ENCODE results near the gene ALLC. TPM values are rescaled to one million over a fixed set of nuclear protein-coding genes. Genes with fewer than 3 reads are reported as not detected.
"Not testable (repeated sequence)": the region's sequence is repeated elsewhere in the genome, so short reads cannot be mapped to it uniquely, and the experiment has no call there.

Gene ALLC
- total and polyA plus RNA-seq, 2 experiments from 2014 or later: not detected

DNA sequence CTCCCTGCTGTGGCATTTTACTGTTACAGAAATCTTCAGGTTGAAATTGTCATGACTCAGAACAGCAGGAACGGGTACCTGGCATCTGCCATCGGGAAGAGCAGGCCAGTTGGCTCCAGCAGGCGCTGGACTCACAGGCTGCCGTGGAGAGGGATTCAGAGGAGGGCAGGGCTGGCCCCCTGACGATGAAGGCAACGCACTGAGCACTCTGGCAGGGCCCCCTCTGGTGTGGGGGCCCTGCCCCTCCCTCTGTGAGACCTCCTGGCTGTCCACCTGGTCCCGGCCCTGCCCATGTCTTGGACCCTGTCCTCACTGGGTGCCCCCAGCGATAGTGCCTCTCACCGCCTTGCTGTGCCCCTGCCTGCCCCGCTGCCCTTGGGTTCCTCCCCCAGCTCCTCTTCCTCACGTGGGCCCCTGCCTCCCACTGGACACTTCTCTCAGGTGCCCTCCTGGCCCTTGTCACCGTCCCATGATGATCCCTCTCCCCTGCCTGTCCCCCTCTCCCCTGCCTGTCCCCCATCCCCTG is 23.3 kb upstream of the ALLC start:
- Histone ChIP-seq H3K4me2 (no peak overlapping the region), H3K79me2 (no peaks in the 10 kb centered on the region), H3K9me2 (replicated peaks; ENCODE audit: insufficient read depth) (no peaks in the 10 kb centered on the region), H3K4me3 (no peak overlapping the region), H3K27me3 (no peaks in the 10 kb centered on the region), H2AFZ (no peak overlapping the region), H3K4me1 (ENCODE audit: insufficient read depth) (no peaks in the 10 kb centered on the region), H4K20me1 (ENCODE audit: insufficient read depth, poor library complexity, severe bottlenecking) (no peaks in the 10 kb centered on the region), H3K36me3 (replicated peaks; ENCODE audit: insufficient read depth, low read depth) (no peaks in the 10 kb centered on the region), H3K9me3 (ENCODE audit: low read depth) (no peaks in the 10 kb centered on the region), H3K27ac (no peak overlapping the region)
- WGBS (ENCODE audit: low lambda C conversion rate, missing lambda C conversion rate): 88% methylated on average over 12 of the region's 12 CpGs
- no peak for TF ChIP-seq EZH2phosphoT487 (IDR thresholded peaks at IDR 0.05; ENCODE audit: low read depth, severe bottlenecking, unreplicated experiment)
- no peak for TF ChIP-seq EZH2 (IDR thresholded peaks at IDR 0.05; ENCODE audit: borderline replicate concordance)
- TF ChIP-seq, protein P1, sequence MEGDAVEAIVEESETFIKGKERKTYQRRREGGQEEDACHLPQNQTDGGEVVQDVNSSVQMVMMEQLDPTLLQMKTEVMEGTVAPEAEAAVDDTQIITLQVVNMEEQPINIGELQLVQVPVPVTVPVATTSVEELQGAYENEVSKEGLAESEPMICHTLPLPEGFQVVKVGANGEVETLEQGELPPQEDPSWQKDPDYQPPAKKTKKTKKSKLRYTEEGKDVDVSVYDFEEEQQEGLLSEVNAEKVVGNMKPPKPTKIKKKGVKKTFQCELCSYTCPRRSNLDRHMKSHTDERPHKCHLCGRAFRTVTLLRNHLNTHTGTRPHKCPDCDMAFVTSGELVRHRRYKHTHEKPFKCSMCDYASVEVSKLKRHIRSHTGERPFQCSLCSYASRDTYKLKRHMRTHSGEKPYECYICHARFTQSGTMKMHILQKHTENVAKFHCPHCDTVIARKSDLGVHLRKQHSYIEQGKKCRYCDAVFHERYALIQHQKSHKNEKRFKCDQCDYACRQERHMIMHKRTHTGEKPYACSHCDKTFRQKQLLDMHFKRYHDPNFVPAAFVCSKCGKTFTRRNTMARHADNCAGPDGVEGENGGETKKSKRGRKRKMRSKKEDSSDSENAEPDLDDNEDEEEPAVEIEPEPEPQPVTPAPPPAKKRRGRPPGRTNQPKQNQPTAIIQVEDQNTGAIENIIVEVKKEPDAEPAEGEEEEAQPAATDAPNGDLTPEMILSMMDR (IDR thresholded peaks at IDR 0.05; ENCODE audit: poor library complexity): no peak
- DNase-seq (ENCODE audit: low spot score): no peak

DNA sequence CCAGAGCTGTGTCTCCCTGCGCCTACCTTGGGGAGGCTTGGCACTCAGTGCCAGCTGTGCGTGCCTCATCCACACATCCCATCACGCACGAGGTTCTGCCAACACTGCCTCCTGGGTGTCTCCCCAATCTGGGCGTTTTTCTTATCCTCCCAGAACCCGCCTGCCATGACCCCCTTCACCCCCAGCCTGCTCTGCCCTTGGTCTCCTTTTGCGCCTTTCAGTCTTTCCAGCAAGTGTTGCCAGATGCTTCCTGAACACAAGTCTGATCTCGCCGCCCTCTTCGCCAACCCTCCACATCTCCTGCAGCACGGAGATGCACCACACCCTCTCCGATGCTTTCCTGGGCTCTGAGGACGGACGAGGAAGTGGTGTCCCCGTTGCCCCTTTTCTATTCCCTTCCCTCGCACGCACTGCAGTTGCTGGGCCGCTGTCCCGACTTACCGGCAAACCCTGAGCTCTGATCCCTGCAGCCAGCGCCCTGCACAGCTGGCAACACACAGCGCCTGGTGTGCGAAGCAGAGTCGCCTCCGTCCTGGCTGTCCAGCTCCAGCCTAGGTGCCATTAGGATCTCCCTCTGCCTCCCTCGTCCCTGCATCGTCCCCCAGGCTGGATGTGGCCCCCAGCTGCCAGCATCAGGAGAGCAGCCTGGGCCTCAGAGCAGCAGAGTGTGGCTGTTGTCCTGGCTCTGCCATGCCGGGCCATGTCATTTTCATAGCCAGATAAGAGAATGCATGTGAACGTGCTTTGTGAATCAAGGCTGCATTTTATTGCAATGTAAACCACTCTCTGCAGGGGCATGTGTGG is 22.6 kb upstream of the ALLC start:
- no peak for TF ChIP-seq EZH2phosphoT487 (IDR thresholded peaks at IDR 0.05; ENCODE audit: low read depth, severe bottlenecking, unreplicated experiment)
- TF ChIP-seq, protein P1 (IDR thresholded peaks at IDR 0.05; ENCODE audit: poor library complexity): no peak
- TF ChIP-seq EZH2 (IDR thresholded peaks at IDR 0.05; ENCODE audit: borderline replicate concordance): no peak
- no peaks in the 10 kb centered on the region for H3K36me3 ChIP-seq (replicated peaks; ENCODE audit: insufficient read depth, low read depth)
- no peaks in the 10 kb centered on the region for H3K79me2 ChIP-seq
- H3K4me1 ChIP-seq (ENCODE audit: insufficient read depth): no peaks in the 10 kb centered on the region
- no peak for DNase-seq (ENCODE audit: low spot score)
- H3K9me3 ChIP-seq (ENCODE audit: low read depth): no peaks in the 10 kb centered on the region
- no peak overlapping the region for H2AFZ ChIP-seq
- H3K4me3 ChIP-seq: no peak overlapping the region
- no peak overlapping the region for H3K27ac ChIP-seq
- WGBS (ENCODE audit: low lambda C conversion rate, missing lambda C conversion rate): 88% methylated on average over 29 of the region's 29 CpGs
- no peaks in the 10 kb centered on the region for H4K20me1 ChIP-seq (ENCODE audit: insufficient read depth, poor library complexity, severe bottlenecking)
- no peaks in the 10 kb centered on the region for H3K9me2 ChIP-seq (replicated peaks; ENCODE audit: insufficient read depth)
- H3K27me3 ChIP-seq: no peaks in the 10 kb centered on the region
- no peak overlapping the region for H3K4me2 ChIP-seq

DNA sequence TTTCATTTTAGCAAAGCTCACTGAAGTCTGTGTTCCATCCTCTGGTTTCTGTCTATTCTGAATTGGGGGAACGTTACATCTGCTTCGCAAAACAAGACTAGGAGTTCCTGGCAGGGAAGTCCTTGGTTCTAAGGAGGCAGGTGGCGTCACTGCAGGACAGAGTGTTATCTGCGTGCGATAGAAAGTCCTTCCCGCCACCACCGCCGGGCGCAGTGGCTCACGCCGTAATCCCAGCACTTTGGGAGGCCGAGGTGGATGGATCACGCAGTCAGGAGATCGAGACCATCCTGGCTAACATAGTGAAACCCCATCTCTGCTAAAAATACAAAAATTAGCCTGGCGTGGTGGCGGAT is 22.0 kb upstream of the ALLC start:
- H4K20me1 ChIP-seq (ENCODE audit: insufficient read depth, poor library complexity, severe bottlenecking); H3K9me2 ChIP-seq (replicated peaks; ENCODE audit: insufficient read depth); H3K4me2 ChIP-seq; H3K4me3 ChIP-seq; H3K36me3 ChIP-seq (replicated peaks; ENCODE audit: insufficient read depth, low read depth); DNase-seq (ENCODE audit: low spot score); H3K27me3 ChIP-seq; H2AFZ ChIP-seq; H3K9me3 ChIP-seq (ENCODE audit: low read depth); H3K79me2 ChIP-seq; H3K4me1 ChIP-seq (ENCODE audit: insufficient read depth); H3K27ac ChIP-seq: not testable (repeated sequence)
- 73% methylated on average over 16 of the region's 16 CpGs for WGBS (ENCODE audit: low lambda C conversion rate, missing lambda C conversion rate)

- H3K4me3 ChIP-seq: no peak overlapping the region
- H3K27ac ChIP-seq: no peak overlapping the region
- no peaks in the 10 kb centered on the region for H3K79me2 ChIP-seq
- H2AFZ ChIP-seq: no peak overlapping the region
- DNase-seq (ENCODE audit: low spot score): no peak
- no peaks in the 10 kb centered on the region for H4K20me1 ChIP-seq (ENCODE audit: insufficient read depth, poor library complexity, severe bottlenecking)
- H3K27me3 ChIP-seq: no peaks in the 10 kb centered on the region
- TF ChIP-seq EZH2 (IDR thresholded peaks at IDR 0.05; ENCODE audit: borderline replicate concordance) (no peak), EZH2phosphoT487 (IDR thresholded peaks at IDR 0.05; ENCODE audit: low read depth, severe bottlenecking, unreplicated experiment) (no peak)
- TF ChIP-seq, protein P1 (IDR thresholded peaks at IDR 0.05; ENCODE audit: poor library complexity): no peak
- no peak overlapping the region for H3K4me2 ChIP-seq
- no peaks in the 10 kb centered on the region for H3K36me3 ChIP-seq (replicated peaks; ENCODE audit: insufficient read depth, low read depth)
- 82% methylated on average over 13 of the region's 13 CpGs for WGBS (ENCODE audit: low lambda C conversion rate, missing lambda C conversion rate)
- no peaks in the 10 kb centered on the region for H3K9me3 ChIP-seq (ENCODE audit: low read depth)
- H3K4me1 ChIP-seq (ENCODE audit: insufficient read depth): no peaks in the 10 kb centered on the region
- no peaks in the 10 kb centered on the region for H3K9me2 ChIP-seq (replicated peaks; ENCODE audit: insufficient read depth)
These were observed 21.3 kb upstream of the ALLC start for GRCh38 chr2:3636586-3637310.

Data from hepatocyte (in vitro differentiated cells).